NCI-H146 treated with DMSO at 0.1 percent for 48 hours (cell line): ENCODE measurements around the gene THAP8.
"Not testable (repeated sequence)": the region's sequence is repeated elsewhere in the genome, so short reads cannot be mapped to it uniquely, and the experiment has no call there.

Source experiments
- DNase-seq: peaks from one replicate; lab custom pipeline; 2025; ENCODE audit not compliant: unreplicated experiment; lab: John Stamatoyannopoulos, UW

The THAP8 gene

GRCh38 chr19:36068810-36069499 is 14.9 kb upstream of the THAP8 start:
- not testable (repeated sequence) for DNase-seq

DNA sequence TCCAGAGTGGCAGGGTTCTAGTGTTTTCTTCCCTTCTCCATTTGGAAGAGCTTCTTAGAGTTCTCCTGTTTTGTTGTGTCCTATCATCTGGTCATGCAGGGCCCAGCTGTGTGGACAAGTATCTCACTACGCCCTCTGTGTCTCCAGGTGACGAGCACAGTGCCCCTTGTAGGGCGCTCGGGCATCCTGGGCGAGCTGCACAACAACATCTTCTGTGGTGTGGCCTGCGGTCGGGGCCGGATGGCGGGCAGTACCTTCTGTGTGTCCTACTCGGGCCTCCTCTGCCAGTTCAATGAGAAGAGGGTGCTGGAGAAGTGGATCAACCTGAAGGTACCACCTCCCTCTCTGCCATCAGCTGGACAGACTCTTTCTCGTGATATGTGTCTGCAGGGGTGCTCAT is 13.6 kb upstream of the THAP8 start:
- DNase-seq, result no peak

DNA sequence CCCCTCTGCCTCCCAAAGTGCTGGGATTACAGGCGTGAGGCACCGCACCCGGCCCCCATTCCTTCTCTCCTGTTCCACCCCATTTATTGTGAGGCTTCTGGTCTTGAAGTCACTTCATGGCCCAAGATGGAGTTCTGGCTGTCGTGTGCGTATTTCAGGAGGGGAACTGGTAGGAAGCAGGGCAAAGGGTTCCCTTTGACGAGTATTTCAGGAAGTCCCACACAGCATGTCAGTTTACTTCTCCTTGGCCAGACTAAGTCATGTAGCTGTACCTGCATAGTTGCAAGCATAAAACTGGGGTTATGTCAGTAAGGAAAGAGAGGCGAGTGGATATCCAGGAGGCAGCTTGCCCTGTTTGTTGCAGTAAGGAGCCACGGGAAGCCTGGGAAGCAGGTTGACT is 10.7 kb upstream of the THAP8 start:
- no peak for DNase-seq

GRCh38 chr19:36061367-36061766 is 7.3 kb upstream of the THAP8 start:
- no peak for DNase-seq

GRCh38 chr19:36060430-36060829 is 6.3 kb upstream of the THAP8 start:
- DNase-seq, result no peak

GRCh38 chr19:36059180-36059910 is 5.3 kb upstream of the THAP8 start:
- no peak for DNase-seq

DNA sequence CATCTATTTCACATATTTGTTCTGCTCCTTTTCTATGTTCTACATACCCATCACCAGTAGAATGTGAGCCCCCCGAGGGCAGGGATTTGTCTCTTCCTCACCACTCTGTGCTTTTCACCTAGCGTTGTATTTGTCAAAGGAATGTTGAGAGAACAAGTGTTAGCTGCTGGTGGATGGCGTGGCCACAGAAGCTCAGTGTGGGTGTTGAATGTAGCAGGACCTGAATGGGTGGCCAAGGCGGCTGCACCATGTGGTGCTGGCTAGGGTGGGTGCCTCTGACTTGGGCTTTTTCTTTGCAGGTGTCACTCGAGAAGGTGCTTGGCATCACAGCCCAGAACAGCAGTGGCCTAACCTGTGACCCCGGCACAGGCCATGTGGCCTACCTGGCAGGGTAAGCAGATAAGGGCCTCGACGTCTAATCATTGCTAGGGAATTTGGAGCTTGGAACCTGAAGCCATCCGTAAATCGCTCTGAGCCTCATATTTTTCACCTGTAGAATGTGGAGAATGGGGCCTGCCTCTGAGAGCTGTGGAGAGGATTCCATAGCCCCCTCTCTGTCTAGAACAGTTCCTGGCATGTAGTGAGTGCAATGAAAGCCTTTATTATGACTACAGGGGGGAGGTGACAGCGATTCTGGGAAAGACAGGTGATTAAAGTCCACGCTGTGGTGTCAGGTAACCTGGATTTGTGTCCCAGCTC is 4.5 kb upstream of the THAP8 start:
- no peak for DNase-seq

DNA sequence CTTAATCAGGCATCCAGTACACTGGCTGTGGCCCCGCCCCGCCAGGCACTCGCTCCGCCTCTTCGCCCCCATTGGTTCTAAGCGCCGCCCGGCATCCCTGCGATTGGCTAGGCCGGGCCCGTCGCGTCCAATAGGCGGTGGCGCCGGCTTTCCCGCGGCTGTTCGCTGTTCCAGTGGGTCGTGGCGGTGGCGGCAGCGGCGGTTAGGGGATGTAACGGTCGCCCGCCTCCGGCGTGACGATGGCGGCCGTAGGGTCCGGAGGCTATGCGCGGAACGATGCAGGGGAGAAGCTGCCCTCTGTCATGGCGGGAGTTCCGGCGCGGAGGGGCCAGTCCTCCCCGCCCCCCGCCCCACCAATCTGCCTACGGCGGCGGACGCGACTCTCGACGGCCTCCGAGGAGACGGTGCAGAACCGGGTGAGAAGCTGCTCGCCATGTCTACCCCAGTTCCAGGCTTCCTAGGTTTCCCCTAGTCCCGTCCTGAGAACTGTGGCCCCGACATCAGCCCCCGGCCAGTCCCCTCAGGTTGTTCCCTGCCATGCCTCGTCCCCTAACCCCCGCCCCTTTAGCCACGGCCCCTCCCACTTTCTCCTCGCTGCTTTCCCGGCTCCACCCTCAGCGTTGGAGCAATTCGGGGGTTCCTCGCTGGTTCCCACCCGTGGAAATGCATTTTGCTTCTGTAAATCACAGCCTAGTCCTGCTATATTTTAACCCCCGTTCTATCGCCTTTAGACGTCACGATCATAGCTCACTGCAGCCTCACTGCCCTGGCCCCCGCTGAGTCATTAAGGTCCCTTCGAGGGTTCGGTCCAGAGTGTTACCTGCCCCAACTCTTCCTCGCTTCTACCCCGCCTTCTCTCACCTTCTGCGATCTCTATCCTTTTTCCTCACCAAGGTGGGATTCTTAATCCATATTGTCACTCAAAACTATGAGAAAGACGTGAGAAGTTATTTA is 925 bp upstream of the THAP8 start, which contains the start of gene WDR62:
TSS of gene WDR62 (plus strand) at position 165 of the 954 bp plus-strand sequence. CDS start at position 240, 75 bp downstream.
- DNase-seq, result peak; percentile 97

DNA sequence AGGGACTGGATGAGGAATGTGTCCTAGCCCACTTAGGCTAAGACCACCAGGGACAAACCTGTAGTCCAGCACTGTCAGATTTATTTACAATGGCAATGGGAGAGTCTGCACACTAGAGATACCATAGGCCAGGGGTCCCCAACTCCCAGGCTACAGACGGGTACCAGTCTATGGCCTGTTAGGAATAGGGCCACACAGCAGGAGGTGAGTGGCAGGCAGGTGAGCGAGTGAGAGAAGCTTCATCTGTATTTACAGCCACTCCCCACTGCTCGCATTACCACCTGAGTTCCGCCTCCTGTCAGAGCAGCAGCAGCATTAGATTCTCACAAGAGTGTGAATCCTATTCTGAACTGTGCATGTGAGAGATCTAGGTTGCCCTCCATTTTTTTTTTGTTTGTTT is 2.4 kb downstream of the THAP8 start:
- peak; percentile 14 for DNase-seq

DNA sequence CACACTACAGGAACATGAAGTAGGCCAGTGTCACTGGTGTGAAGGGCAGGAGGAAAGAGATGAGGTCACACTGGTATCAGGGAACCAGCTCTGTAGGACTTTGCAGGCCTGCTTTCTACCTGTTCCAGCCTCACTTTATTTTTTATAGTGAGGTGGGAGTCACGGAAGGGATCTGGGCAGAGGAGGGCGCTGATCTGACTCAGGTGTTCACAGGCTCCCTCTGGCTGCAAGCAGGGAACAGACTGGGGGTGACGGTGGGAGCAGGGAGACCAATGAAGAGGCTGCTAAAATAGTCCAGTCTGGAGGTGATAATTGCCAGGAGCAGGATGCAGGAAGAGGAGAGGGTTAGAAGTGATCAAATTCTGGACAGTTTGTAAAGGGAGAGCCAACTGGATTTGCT is 2.8 kb downstream of the THAP8 start:
- no peak for DNase-seq

DNA sequence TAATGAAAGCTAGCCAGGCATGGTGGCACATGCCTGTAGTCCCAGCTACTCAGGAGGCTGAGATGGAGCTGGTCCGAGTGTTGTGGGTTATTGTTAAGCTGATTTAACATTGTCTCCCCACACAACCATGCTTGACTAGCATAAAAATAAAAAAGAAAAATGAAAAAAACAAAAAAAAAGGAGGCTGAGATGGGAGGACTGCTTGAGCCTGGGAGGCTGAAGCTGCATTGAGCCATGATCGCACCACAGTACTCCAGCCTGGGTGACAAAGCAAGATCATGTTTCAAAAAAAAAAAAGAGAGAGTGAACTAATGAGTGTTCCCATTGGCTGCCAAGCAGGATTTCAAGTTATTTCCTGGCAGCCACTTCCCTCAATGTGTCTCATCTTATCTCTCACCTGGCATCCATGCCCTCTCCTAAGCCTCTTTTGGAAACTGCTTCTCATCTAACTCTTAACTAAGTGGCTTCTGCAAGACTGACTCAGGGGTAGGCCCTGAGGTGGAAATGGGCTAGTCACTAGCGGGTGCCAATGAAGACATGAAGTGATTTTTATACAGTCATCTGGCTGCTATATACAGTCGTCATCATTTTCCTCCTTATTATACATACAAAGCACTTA is 4.9 kb downstream of the THAP8 start:
- DNase-seq, result no peak

DNA sequence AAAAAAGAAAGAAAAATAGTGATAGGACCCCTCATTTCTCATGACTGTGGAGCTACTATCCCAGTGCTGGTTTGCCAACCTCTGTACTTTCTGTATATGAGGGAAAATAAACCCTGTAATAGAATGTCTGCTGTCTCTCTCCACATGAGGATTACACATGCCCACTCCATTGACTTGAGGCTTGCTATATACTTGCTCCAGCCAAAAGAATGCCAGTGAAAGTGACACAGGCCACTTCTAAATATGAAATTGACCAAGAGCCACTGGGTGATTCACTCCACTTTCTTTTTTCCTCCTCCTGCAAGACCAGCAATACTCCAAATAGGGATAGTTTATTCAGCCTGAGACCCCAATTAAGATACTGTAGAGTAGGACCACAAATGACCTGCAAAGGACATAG is 6.2 kb downstream of the THAP8 start:
- no peak for DNase-seq

DNA sequence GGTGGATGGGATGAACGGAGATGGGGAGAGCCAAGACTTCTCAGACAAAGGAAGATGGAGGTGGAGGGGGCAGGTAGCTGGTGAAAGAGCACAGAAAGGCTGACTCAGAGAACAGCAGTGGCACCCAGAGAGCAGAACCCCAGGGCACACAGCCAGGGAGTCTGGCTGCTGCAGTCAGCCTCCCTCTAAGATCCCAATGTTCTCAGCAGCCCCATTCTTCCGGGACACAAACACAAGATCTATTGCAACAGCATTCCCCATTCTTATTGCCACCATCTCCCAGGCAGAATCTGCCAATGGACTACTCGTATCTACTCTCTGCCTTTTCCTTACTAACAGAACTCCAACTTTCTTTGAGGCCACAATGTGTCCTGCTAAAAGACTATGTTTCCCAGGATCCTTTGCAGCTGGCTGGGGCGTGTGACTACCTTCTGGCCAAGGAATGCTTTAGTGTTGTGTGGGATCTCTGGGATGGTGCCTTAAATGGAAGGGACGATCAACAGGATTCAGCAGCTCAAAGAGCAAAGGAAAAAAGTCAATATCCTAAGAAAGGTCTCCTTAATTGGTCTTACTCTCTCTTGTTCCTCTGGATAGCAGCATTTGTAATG is 7.5 kb downstream of the THAP8 start:
- no peak for DNase-seq

DNA sequence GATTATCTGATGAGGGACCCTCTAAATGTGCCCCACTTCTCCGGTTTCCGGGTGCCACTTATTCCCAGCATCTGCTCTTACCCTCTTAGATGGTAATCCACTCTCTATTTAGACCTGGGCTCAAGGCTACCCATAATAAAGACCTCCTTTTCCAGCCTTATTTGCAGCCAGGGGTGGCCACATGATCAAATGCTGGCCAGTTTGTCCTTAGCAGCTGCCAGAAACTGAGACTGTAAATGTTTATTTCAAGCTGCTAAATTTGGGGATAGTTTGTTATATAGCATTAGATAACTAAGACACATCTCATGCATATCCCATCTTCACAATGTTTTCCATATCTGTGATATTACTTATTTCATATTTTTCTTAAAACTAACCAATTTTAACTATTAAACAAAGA is 10.1 kb downstream of the THAP8 start:
- DNase-seq, result no peak

GRCh38 chr19:36041831-36042230 is 12.3 kb downstream of the THAP8 start:
- DNase-seq, result no peak

DNA sequence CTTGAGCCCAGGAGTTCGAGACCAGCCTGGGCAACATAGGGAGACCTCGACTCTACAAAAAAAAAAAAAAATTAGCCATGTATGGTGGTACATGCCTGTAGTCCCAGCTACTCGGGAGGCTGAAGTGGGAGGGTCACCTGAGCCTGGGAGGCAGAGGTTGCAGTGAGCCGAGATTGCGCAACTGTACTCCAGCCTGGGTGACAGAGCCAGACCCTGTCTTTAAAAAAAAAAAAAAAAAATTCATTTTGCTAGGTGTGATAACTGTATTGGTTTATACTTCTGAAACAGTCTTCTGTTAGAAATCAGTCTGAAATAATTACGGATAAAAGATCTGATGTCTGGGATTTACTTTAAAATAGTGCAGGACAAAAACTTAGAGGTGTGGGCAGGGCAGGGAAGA is 13.0 kb downstream of the THAP8 start:
- DNase-seq, result not testable (repeated sequence)

GRCh38 chr19:36040495-36040894 is 13.6 kb downstream of the THAP8 start:
- DNase-seq, result no peak

GRCh38 chr19:36032251-36033104 is 21.6 kb downstream of the THAP8 start, which contains the start of gene CLIP3:
CLIP3 (minus strand) TSS chr19:36032873; CDS start chr19:36032357, 516 bp downstream.
- peak; percentile 66 for DNase-seq

- no peak for DNase-seq
These were observed 22.8 kb downstream of the THAP8 start for GRCh38 chr19:36031308-36031707.
